Measurements from ENCODE around the gene CYP27C1.
A peak's percentile ranks its signal among the peaks of the same experiment; 100 is the strongest.
"Not testable (repeated sequence)": the region's sequence is repeated elsewhere in the genome, so short reads cannot be mapped to it uniquely, and the experiment has no call there.

The CYP27C1 gene, protein sequence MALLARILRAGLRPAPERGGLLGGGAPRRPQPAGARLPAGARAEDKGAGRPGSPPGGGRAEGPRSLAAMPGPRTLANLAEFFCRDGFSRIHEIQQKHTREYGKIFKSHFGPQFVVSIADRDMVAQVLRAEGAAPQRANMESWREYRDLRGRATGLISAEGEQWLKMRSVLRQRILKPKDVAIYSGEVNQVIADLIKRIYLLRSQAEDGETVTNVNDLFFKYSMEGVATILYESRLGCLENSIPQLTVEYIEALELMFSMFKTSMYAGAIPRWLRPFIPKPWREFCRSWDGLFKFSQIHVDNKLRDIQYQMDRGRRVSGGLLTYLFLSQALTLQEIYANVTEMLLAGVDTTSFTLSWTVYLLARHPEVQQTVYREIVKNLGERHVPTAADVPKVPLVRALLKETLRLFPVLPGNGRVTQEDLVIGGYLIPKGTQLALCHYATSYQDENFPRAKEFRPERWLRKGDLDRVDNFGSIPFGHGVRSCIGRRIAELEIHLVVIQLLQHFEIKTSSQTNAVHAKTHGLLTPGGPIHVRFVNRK

DNA sequence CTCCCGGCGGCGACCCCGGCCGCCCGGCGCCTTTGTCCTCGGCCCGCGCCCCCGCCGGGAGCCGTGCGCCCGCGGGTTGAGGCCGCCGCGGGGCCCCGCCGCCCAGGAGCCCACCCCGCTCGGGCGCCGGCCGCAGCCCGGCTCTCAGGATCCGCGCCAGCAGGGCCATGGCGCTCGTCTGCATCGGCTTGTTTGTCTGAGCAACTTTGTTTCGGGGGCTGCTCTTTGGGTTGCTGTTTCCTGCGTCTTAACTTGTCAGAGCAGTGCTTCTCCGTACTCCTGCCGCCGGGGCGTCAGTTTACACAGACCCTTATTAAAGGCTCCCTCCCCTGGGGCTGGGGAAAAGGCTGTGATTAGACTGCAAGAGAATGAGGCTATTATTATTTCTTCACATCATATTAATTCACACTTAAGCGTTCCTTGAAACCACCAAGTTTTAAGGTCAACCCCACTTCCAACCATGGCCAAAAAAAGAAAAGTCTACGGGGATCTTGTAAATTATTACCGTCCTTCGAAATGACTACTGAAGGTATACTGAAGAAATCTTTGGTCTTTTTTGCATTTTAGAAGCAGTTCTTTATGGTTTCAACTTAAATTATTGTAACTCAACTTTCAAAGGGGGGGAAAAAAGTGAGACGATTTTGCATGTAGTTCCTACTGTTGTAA lies at the start of gene CYP27C1:
Gene CYP27C1 (minus strand): TSS at position 198 of the 666 bp plus-strand sequence. CDS start 29 bp downstream, at position 169.
- peak; percentile 20 for DNase-seq (ENCODE audit: low spot score)

DNA sequence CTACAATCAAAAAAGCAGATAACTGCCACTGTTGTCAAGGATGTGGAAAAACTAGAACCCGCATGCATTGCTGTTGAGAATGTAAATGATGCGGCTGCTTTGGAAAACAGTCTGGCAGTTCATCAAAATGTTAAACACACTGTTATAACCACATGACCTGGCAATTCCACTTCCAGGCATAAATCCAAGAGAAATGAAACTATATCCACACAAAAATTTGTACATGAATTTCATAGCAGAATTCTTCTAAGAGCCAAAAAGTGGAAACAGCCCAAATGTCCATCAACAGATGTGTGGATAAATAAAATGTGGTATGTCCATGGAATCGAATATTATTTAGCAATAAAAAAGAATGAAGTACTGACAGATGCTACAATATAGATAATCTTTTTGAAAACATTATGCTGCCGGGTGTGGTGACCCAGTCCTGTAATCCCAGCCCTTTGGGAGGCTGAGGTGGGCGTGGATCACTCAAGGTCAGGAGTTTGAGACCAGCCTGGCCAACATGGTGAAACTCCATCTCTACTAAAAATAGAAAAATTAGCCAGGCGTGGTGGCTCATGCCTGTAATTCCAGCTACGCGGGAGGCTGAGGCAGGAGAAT lies 41.8 kb upstream of the CYP27C1 start:
- no peak for DNase-seq (ENCODE audit: low spot score)

DNA sequence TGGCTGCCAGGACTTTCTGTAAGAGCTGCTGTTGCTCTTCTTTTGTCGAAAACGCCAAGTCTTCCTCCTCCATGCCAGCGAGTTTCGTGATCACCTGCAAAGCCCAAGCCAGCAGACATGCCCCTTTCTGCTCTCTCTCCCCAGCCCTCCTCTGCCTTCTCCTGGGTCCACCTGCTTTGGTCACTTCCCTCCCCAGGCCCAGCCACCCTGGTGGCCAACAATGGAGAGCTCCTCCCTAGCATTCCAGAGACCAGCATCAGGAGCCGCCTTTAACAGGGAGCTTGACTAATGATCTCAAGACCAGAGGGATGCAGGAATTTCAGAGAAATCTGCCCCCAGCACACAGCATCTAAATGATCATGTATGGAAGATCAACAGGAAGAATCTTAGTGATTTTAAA lies 39.3 kb upstream of the CYP27C1 start:
- DNase-seq (ENCODE audit: low spot score) = no peak

DNA sequence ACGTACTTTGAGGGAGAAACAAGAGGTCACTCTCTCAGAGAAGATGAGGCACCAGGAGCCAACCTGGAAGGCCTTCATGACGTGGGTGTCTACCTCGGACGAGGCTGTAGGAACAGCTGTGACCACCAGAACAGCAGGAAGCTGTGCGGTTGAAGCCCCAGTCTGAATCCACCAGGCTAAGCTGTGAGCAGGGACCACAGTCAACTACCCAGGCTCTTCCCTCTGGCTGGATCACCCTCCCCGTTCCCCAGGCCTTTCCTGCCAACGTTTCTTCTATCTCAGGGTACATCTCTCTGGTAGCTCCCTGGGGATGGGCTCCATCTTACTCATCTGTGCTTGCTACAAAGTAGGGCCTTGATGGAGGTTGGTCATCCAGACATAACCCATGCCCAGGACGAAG lies 36.8 kb upstream of the CYP27C1 start:
- DNase-seq (ENCODE audit: low spot score) = no peak

DNA sequence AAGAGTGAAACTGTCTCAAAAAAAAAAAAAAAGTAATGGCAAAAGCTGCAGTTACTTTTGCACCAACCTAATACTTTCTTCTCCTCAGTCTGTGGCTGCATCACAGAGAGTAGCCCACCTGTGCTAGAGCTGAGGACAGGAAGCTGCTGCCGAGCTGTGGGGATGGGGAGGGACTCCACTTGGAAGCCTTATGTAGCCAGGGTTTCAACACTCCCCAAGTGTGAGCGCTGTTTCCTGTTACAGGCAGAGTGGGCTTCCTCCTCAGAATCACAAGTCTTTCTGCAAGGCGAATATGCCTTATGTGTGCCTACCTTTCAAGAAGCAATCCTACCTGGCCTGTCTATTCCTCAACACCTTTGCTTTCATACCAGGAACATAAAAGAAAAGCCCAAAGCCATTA lies 36.3 kb upstream of the CYP27C1 start:
- no peak for DNase-seq (ENCODE audit: low spot score)

DNA sequence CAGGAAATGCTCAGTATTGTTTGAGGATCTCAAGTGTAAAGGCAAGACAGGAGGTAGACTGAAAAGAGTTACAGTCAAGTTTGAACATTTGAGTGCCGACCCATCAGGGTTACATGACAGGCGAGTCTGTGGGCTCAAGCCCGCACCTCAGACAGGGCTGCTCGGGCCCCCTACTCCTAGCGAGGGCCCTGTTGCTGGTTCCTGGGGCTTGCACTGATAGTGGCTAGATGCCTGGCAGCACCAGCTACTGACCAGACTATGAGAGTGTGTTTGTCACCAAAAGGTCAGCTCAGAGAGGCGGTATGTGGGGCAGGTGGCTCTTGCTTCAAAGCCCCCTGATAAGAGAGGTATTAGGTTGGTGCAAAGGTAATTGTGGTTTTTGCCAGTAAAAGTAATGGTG lies 35.6 kb upstream of the CYP27C1 start:
- DNase-seq (ENCODE audit: low spot score) = no peak

DNA sequence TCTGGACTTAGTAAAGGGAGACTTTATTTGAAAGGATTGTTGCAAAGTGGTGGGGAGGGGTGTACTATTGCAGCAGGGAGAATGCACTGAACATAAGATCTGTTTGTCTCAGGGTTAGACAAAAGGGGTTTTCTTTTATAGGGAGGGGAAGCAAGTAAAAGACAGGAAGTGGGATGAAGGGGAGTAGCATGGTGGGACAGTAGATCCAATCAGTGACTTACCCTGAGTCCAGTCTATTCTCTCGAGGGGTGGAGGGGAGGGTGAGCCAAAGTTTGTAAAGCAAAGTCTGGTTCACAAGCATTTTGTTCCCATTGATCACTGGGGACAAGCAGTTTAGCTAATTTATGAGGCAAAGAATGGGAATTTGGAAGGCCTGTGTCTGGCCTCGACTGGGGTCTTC lies 35.0 kb upstream of the CYP27C1 start:
- DNase-seq (ENCODE audit: low spot score) = no peak

DNA sequence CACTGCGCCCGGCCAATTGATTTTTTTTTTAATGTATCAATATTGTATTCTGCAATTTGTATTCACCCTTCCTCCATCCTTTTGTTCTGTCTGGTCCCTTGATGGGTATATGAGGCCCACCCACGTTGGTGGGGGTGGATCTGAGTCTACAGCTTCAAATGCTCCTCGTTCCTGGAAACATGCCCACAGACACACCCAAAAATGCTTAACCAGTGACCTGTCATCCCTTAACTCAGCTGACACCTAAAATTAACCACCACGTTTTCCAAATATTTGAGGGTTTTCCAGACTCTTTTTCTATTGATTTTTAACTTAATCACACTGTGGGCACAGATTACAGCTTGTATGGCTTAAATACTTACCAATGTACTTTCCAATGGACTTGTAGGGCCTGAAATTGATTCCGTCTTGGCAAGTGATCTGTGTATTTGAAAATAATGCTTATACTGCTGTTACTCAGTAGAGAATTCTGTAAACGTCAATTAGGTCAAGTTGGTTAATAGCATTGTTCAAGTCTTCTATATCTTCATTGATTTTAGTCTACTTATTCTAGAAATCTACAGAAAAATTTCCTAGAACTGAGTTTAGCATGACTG lies 34.4 kb upstream of the CYP27C1 start:
- DNase-seq (ENCODE audit: low spot score) = no peak

DNA sequence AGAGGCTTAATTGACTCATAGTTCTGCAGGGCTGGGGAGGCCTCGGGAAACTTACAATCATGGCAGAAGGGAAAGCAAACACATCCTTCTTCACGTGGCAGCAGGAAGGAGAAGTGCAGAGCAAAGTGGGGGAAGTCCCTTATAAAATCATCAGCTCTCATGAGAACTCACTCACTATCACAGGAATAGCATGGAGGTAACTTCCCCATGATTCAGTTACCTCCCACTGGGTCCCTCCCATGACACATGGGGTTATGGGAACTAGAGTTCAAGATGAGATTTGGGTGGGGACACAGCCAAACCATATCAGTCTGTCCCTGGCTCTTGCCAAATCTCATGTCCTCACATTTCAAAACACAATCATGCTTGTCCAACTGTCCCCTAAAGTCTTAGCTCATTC lies 21.1 kb upstream of the CYP27C1 start:
- DNase-seq (ENCODE audit: low spot score) = not testable (repeated sequence)

DNA sequence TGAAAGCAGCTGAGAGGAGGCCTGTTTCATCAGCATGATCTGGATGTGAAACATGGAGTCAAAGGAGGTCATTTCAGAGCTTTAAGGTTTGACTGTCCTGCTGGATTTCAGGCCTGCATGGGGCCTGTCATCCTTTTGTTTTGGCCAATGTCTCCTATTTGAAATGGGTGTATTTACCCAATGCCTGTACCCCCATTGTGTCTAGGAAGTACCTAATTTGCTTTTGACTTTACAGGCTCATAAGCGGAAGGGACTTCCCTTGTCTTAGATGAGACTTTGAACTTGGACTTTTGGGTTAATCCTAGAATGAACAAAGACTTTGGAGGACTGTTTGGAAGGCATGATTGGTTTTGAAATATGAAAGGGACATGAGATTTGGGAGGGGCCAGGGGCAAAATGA lies 19.3 kb upstream of the CYP27C1 start:
- no peak for DNase-seq (ENCODE audit: low spot score)

DNA sequence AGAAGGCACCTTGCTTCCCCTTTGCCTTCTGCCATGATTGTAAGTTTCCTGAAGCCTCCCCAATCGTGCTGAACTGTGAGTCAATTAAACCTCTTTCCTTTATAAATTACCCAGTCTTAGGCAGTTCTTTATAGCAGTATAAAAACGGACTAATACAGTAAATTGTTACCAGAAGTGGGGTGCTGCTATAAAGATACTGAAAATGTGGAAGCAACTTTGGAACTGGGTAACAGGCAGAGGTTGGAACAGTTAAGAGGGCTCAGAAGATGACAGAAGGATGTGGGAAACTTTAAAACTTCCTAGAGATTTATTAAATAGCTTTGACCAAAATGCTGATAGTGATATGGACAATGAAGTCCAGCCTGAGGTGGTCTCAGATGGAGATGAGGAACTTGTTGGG lies 17.7 kb upstream of the CYP27C1 start:
- DNase-seq (ENCODE audit: low spot score) = not testable (repeated sequence)

DNA sequence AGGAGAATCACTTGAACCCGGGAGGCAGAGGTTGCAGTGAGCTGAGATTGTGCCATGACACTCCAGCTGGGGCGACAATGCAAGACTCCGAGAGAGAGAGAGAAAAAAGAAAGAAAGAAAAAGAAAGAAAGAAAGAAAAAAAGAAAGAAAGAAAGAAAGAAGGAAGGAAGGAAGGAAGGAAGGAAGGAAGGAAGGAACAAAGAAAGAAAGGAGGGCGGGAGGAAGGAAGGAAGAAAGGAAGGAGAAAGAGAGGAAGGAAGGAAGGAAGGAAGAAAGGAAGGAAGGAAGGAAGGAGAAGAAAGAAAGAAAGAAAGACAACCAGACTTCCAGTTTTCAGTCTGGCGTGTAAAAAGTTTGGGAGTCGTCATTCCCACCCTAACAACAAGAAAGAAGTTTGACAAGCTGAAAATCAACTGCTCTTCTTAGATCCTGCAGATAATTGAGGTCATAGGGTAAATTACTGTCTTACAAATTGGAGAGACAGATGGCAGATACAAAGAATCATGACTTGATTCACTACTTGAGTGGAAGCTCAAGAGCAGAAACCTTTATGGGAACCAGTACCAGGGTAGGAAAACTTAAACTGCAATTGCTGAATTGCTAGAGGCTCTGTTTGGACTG lies 15.1 kb upstream of the CYP27C1 start:
- no peak for DNase-seq (ENCODE audit: low spot score)

DNA sequence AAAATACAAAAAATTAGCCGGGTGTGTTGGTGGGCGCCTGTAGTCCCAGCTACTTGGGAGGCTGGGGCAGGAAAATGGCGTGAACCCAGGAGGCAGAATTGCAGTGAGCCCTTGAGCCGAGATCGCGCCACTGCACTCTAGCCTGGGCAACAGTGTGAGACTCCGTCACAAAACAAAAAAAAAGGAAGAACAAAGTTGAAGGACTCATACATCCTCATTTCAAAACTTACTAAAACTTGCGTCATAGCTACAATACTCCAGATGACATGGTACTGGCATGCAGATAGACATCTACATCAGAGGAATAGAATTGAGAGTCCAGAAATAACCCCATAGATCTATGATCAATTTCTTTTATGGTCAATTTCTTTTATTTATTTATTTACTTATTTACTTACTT lies 13.6 kb upstream of the CYP27C1 start:
- DNase-seq (ENCODE audit: low spot score) = no peak

DNA sequence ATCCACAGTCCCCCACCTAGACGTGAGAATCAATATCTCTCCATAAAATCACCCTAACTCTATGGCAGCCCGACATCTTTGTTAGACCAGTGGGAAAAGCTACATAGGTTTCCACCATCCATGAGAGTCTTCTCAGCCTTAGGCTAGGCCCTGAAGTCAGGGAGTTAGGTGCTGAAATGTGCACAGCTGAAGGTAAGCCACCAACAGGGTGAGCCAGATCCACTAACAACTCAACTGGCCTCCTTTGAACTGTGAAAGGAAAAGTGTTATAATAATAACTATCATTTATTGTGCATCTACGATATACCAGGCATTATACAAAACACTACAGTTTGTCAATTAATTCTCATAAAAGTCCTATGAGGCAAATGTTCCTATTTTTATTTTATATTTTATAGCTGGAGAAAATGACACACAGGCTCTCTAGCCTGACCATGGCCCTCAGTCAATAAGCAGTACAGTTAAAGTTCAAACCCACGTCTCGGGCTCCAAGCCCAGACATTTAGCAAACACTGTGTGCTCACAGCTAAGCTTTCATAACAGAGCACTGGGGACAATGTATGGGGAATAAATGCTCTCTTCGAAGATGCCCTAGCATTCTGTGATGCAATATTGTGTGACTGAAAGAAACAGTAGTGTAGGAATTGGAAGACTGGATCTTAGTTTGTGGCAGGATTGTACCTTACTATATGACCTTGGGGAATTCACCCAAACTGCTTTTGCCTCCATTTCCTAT lies 11.2 kb upstream of the CYP27C1 start:
- DNase-seq (ENCODE audit: low spot score) = no peak

DNA sequence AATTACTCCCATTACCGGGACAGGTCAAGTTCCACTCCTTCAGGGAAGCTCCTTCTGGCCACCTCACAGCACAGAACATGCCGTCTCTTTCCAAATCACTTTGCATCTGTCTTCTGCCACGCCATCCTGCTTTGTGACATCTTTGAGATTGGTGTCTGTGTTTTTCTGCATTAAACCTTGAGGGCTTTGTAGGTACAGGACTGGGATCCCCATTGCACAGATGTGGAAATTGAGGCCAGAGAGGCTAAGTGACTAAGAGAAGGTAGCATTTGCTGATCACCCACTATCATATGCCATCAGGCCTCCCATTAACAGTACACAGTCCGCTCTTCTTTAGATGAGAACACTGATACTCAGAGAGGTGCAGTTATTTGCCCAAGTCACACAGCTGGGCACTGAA lies 9.5 kb upstream of the CYP27C1 start:
- DNase-seq (ENCODE audit: low spot score) = no peak

DNA sequence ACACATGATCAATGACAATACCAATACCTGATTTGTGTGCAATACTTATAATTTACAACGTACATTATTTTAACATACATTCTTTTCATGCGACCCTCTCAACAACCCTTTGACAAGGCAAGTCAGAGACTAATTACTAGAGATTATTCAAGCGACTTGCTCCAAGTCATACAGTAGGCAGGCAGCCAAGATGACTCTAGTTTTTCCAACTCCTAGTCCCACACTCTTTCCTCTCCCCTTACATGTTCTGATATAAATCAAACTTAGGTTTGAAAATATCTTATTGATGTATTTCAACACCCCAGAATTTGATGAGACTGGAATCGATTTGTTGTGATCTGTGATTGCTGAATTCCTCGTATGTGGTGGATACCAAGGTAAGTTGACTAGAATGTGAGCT lies 8.0 kb upstream of the CYP27C1 start:
- no peak for DNase-seq (ENCODE audit: low spot score)

DNA sequence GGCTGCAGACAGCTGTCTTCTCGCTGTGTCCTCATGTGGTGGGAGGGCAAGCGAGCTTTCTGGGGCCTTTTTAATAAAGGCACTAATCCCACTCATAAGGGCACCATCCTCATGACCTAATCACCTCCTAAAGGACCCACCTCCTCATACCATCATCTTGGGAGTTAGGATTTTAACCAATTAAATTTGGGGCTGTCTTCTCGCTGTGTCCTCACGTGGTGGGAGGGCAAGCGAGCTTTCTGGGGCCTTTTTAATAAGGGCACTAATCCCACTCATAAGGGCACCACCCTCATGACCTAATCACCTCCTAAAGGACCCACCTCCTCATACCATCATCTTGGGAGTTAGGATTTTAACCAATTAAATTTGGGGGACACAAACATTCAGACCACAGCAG lies 7.2 kb upstream of the CYP27C1 start:
- DNase-seq (ENCODE audit: low spot score) = not testable (repeated sequence)

DNA sequence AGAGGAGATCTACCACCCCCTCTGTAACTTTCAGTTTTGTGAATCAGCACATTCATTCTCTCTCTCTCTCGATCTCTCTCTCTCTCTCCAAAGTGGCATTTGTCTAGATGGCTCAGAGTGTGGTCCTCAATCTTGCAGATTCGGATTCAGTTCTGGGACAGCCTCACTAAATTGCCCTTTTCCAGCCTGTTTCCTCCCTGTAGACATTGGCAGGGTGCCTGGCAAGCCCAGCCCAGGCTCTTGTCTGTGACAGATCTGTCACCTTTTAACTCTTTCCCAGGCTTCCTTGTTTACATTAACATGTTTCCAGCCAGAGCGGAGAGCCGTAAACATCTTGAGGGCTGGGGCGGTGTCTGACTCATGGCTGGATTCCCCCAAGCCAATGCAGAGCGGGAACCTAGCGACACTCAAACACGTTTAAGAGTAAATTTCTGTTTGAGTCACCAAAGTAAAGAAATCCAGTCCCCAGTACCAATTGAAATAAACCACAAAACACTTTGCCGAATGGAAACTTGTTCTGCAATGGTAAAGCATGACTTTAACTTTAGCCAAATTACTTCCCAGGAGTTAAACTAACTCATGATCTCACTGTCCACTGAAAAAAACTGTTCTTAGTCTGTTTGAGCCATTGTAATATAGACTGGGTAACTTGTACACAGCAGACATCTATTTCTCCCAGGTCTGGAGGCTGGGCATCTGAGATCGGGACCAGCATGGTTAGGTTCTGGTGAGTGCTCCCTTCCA lies 6.6 kb upstream of the CYP27C1 start:
- DNase-seq (ENCODE audit: low spot score) = peak; percentile 79

DNA sequence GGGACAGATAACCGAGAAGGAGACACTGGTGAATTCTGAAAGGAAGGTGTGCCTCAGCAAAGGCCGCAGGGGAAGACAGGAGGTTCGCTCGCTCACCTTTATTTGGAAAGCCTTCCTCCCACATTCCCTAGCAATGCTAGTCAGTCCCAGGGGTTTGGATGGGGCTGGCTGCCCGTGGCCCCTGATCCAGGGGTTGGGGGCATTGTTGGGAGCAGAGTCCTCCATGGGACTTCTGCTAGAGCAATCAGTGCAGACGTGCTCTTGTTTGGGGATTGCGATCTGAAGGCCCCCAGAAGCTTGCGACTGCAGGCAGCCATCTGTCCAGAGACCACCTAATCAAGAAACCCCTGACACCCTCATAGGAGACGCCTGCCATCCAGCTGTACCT lies 6.0 kb upstream of the CYP27C1 start:
- no peak for DNase-seq (ENCODE audit: low spot score)

DNA sequence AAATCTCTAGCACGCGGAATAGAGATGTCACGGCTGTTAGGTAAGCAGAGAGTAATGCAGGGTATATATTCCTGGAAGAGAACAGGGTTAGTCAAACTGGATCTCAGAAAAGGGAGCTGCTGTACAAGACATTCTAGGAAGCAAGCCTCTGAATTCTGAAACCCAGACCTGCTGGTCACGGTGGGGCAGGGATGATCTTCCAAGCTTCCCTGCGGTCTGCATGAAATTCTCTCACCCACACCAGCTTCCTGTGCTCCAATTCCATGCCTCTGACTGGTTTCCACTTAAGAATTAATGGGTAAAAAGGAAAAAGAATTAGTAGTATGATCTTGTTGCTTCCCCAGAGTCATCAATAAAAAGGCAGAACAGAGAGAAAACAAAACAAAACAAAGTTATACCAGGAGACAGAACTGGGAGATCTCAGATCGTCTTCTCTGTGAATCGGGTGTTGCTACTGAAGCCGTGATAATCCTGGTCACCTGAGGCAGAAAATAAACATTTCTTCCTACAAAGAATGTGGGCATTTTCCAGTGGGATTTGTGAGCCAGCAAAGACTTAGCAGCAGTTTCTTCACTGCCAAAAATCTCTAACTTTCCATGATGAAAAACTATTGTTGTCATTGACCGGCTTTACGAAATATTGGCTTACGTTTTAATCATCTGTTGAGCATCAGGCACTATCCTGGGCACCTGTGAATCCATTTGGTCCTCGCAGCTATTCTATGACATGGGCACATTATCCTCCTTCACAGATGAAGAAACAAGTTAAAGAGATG lies 5.3 kb upstream of the CYP27C1 start:
- DNase-seq (ENCODE audit: low spot score) = peak; percentile 50

Measured in AG08396 (cell line).